ENCODE data around the gene PGGHG.

DNA sequence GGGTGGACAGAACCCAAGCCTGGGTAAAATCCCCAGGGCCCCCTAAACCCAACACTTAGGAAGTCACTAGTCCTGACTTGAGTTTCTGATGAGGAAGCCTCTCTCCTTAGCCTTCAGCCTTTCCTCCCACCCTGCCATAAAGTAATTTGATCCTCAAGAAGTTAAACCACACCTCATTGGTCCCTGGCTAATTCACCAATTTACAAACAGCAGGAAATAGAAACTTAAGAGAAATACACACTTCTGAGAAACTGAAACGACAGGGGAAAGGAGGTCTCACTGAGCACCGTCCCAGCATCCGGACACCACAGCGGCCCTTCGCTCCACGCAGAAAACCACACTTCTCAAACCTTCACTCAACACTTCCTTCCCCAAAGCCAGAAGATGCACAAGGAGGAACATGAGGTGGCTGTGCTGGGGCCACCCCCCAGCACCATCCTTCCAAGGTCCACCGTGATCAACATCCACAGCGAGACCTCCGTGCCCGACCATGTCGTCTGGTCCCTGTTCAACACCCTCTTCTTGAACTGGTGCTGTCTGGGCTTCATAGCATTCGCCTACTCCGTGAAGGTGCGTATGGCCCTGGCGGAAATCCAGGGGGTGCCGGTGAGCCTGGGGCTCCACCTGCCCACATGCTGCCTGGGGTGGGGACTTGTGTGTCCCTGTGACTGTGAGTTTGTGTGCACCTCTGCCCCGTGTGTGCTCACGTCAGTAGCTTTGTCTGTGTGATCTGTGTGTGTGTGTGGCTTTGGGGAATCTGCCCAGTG, 25.0 kb downstream of the PGGHG start, which contains the start of gene IFITM1:
- TF ChIP-seq POLR2AphosphoS5 (IDR thresholded peaks at IDR 0.05) (no peak), RAD21 (conservative IDR thresholded peaks at IDR 0.05) (no peak), EP300 (conservative IDR thresholded peaks at IDR 0.05; ENCODE audit: poor library complexity, severe bottlenecking) (no peak), MXI1 (conservative IDR thresholded peaks at IDR 0.05; ENCODE audit: poor library complexity, severe bottlenecking) (no peak), EZH2 (IDR thresholded peaks at IDR 0.05; ENCODE audit: borderline replicate concordance, insufficient read depth, low read length, poor library complexity, severe bottlenecking) (no peak)
- TF ChIP-seq, protein P1, sequence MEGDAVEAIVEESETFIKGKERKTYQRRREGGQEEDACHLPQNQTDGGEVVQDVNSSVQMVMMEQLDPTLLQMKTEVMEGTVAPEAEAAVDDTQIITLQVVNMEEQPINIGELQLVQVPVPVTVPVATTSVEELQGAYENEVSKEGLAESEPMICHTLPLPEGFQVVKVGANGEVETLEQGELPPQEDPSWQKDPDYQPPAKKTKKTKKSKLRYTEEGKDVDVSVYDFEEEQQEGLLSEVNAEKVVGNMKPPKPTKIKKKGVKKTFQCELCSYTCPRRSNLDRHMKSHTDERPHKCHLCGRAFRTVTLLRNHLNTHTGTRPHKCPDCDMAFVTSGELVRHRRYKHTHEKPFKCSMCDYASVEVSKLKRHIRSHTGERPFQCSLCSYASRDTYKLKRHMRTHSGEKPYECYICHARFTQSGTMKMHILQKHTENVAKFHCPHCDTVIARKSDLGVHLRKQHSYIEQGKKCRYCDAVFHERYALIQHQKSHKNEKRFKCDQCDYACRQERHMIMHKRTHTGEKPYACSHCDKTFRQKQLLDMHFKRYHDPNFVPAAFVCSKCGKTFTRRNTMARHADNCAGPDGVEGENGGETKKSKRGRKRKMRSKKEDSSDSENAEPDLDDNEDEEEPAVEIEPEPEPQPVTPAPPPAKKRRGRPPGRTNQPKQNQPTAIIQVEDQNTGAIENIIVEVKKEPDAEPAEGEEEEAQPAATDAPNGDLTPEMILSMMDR (IDR thresholded peaks at IDR 0.05; ENCODE audit: poor library complexity, severe bottlenecking): no peak
- TF ChIP-seq, protein P2, sequence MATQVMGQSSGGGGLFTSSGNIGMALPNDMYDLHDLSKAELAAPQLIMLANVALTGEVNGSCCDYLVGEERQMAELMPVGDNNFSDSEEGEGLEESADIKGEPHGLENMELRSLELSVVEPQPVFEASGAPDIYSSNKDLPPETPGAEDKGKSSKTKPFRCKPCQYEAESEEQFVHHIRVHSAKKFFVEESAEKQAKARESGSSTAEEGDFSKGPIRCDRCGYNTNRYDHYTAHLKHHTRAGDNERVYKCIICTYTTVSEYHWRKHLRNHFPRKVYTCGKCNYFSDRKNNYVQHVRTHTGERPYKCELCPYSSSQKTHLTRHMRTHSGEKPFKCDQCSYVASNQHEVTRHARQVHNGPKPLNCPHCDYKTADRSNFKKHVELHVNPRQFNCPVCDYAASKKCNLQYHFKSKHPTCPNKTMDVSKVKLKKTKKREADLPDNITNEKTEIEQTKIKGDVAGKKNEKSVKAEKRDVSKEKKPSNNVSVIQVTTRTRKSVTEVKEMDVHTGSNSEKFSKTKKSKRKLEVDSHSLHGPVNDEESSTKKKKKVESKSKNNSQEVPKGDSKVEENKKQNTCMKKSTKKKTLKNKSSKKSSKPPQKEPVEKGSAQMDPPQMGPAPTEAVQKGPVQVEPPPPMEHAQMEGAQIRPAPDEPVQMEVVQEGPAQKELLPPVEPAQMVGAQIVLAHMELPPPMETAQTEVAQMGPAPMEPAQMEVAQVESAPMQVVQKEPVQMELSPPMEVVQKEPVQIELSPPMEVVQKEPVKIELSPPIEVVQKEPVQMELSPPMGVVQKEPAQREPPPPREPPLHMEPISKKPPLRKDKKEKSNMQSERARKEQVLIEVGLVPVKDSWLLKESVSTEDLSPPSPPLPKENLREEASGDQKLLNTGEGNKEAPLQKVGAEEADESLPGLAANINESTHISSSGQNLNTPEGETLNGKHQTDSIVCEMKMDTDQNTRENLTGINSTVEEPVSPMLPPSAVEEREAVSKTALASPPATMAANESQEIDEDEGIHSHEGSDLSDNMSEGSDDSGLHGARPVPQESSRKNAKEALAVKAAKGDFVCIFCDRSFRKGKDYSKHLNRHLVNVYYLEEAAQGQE (IDR thresholded peaks at IDR 0.05; ENCODE audit: borderline replicate concordance): no peak

All from neural cell (in vitro differentiated cells).